Spleen (tissue), 11 donors: ENCODE data around the gene RTN4R. TPM values are rescaled to one million over a fixed set of nuclear protein-coding genes. Genes with fewer than 3 reads are reported as not detected.
A peak's percentile ranks its signal among the peaks of the same experiment; 100 is the strongest.

ENCODE experiments used
- DNase-seq: peaks from one replicate; pipeline ENCODE4 v3.0.0-alpha.2; 2020
- H3K27ac ChIP-seq, 8 donors: fragments of 200-600 bp; sonication (generic) in 7 of 8; 1 replicate in 4 of 8; 2 replicates in 4 of 8; pipeline versions ENCODE4 v1.5.0 to v1.8.0; 2016 to 2021; ENCODE audit warnings: inconsistent platforms in 4 of 8, mild to moderate bottlenecking in 4 of 8, moderate library complexity in 1 of 8
- H3K27me3 ChIP-seq, 7 donors: fragments of 200-600 bp; sonication (generic) in 6 of 7; replicated peaks in 1 of 7; 1 replicate in 4 of 7; 2 replicates in 3 of 7; pipeline versions ENCODE4 v1.5.0 to v1.8.0; 2016 to 2021; ENCODE audit warnings: inconsistent platforms in 3 of 7, mild to moderate bottlenecking in 1 of 7
- H3K36me3 ChIP-seq, 6 donors: fragments of 200-600 bp; sonication (generic) in 5 of 6; 1 replicate in 4 of 6; 2 replicates in 2 of 6; pipeline versions ENCODE4 v1.5.0 to v1.8.0; 2016 to 2021; ENCODE audit warnings: inconsistent platforms in 2 of 6
- H3K4me1 ChIP-seq, 6 donors: fragments of 200-600 bp; sonication (generic) in 5 of 6; 1 replicate in 3 of 6; 2 replicates in 3 of 6; pipeline versions ENCODE4 v1.5.0 to v1.8.0; 2016 to 2021; ENCODE audit warnings: inconsistent platforms in 3 of 6
- H3K4me3 ChIP-seq, 8 donors: fragments of 200-600 bp; sonication (generic) in 7 of 8; 1 replicate in 4 of 8; 2 replicates in 4 of 8; pipeline versions ENCODE4 v1.5.0 to v1.8.0; 2016 to 2021; ENCODE audit warnings: inconsistent platforms in 4 of 8, mild to moderate bottlenecking in 4 of 8, moderate library complexity in 2 of 8
- H3K9me3 ChIP-seq, 8 donors: fragments of 200-600 bp; sonication (generic) in 7 of 8; 1 replicate in 4 of 8; 2 replicates in 4 of 8; pipeline versions ENCODE4 v1.5.0 to v1.8.0; 2016 to 2021; ENCODE audit warnings: inconsistent platforms in 4 of 8
- CTCF ChIP-seq, 11 experiments: fragments of 200-600 bp in 7 of 11; fragments of 450-650 bp in 4 of 11; sonication (generic) in 4 of 11; IDR thresholded peaks in 8 of 11; conservative IDR thresholded peaks in 3 of 11; 1 replicate in 7 of 11; 2 replicates in 4 of 11; pipeline versions ENCODE4 v1.4.0 to v1.8.0; 2016 to 2021; ENCODE audit warnings: antibody characterized with exemption in 11 of 11, inconsistent platforms in 4 of 11, mild to moderate bottlenecking in 1 of 11
- POLR2A ChIP-seq, 3 donors: fragments of 450-650 bp; IDR thresholded peaks; one replicate each; pipeline ENCODE4 v1.5.1; 2017; ENCODE audit warnings: antibody characterized with exemption in 3 of 3, mild to moderate bottlenecking in 1 of 3
- POLR2AphosphoS5 ChIP-seq, 3 donors: sonication (generic); formaldehyde crosslinking; IDR thresholded peaks; one replicate each; pipeline ENCODE4 v1.5.1; 2017; ENCODE audit warnings: antibody characterized with exemption in 3 of 3
- WGBS, 5 donors: extraction: QIAGEN DNeasy Blood & Tissue Kit in 3 of 5; methylation state at CpG; one replicate each; pipeline versions ENCODE4 v1.1.5 to v1.1.7; 2013 to 2018; 5-methylcytosine and 5-hydroxymethylcytosine counted together
- intact Hi-C: fragments of 100-400 bp; cut with DNase I; formaldehyde crosslinking; loops from one replicate; pipeline ENCODE4 v1.15.0; 2023; ENCODE audit warnings: low total_unique reads
- polyA plus RNA-seq, 3 donors: library from polyadenylated mRNA; stranded (reverse); fragments of 200-250 nt; gene quantifications; one replicate each; pipeline ENCODE4 v1.2.1, GENCODE V29; 2013
- total RNA-seq, 7 donors: library from RNA; depleted of rRNA in 3 of 7; stranded (reverse); fragments of >200 nt in 3 of 7; fragmentation: NEBNext Ultra II Directional in 4 of 7; extraction: Animal tissue kit (Norgen Biotek cat#: 25700) in 4 of 7; gene quantifications; one replicate each; pipeline versions ENCODE4 v1.1.0 to v1.2.1, GENCODE V29; 2016 to 2021
- donor health status: healthy with polysubstance abuse.
- donor health status: DM: no; HTN: no; CAD: no; lungs with moderate emphysema.
- donor health status: DM: no; HTN: no; CAD: no.
- donor health status: Bipolar disorder and iron deficiency.
- donor health status: healthy.
- donor health status: DM: no; HTN: no; CAD: no.
- donor health status: DM: yes; HTN: yes; CAD: no.

The RTN4R gene
- total and polyA plus RNA-seq, 10 donors = 1.5 to 11.8 (median 6.1) TPM

- TF ChIP-seq POLR2AphosphoS5 (IDR thresholded peaks at IDR 0.05) = no peak
- TF ChIP-seq POLR2A (IDR thresholded peaks at IDR 0.05) = no peak
- TF ChIP-seq CTCF (IDR thresholded peaks at IDR 0.05 in 8 of 11, conservative IDR thresholded peaks at IDR 0.05 in 3 of 11) = no peak
- Histone ChIP-seq H3K27me3 (no peaks in the 10 kb centered on the region), H3K36me3 (peaks cover 0 to 13% (median 0%) of the 10 kb centered on the region in 6 donors), H3K9me3 (no peaks in the 10 kb centered on the region), H3K27ac (peak overlapping the region; percentile 22 to 86 (median 76)), H3K4me3 (peak overlapping the region in 1 of 8 donors; percentile 39), H3K4me1 (peaks cover 70 to 100% (median 91%) of the 10 kb centered on the region in 6 donors)
- 71 to 82% (median 75%) methylated on average over 7 to 10 of the region's 10 CpGs for WGBS, 5 donors
- intact Hi-C loops = no loop called here
- no peak for DNase-seq
Observed at GRCh38 chr22:20244250-20244648, 23.9 kb downstream of the RTN4R start.

- Histone ChIP-seq H3K4me1 (peaks cover 70 to 100% (median 91%) of the 10 kb centered on the region in 6 donors), H3K36me3 (peaks cover 0 to 13% (median 0%) of the 10 kb centered on the region in 6 donors), H3K4me3 (peak overlapping the region in 4 of 8 donors; percentile 2 to 39 (median 12)), H3K27me3 (no peaks in the 10 kb centered on the region), H3K9me3 (no peaks in the 10 kb centered on the region), H3K27ac (peak overlapping the region; percentile 22 to 86 (median 76))
- DNase-seq = peak; percentile 88
- TF ChIP-seq POLR2A (IDR thresholded peaks at IDR 0.05) (no peak), CTCF (IDR thresholded peaks at IDR 0.05 in 8 of 11, conservative IDR thresholded peaks at IDR 0.05 in 3 of 11) (no peak), POLR2AphosphoS5 (IDR thresholded peaks at IDR 0.05) (peak; percentile 61 to 74 (median 65))
- WGBS, 5 donors = 25 to 44% (median 30%) methylated on average over 9 to 16 of the region's 16 CpGs
- intact Hi-C loops = no loop called here
Observed at GRCh38 chr22:20243537-20244249, 24.4 kb downstream of the RTN4R start.

DNA sequence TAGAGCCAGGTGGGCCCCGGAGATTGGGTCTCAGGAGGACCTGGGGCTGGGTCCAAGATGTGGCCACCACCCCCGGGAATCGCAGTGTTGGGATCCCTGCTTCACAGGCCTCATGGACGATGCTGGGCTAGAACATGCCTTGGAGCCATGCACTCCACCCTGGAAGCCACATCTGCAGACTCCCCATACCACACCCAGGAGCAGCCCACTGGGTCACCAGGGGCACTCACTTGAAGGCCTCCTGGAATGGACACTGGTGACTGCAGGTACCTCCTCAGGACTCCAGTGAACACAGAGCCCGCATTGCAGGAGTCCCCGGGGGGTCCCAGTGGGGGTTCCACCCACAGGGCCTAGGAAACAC lies 25.0 kb downstream of the RTN4R start:
- 37 to 52% (median 47%) methylated on average over 6 of the region's 6 CpGs; no CpG with 5 or more reads in 1 of the 5 donors for WGBS, 5 donors
- Histone ChIP-seq H3K27me3 (no peaks in the 10 kb centered on the region), H3K4me1 (peaks cover 70 to 100% (median 91%) of the 10 kb centered on the region in 6 donors), H3K36me3 (peaks cover 0 to 13% (median 0%) of the 10 kb centered on the region in 6 donors), H3K27ac (peak overlapping the region; percentile 9 to 86 (median 76)), H3K9me3 (no peaks in the 10 kb centered on the region), H3K4me3 (peak overlapping the region in 4 of 8 donors; percentile 2 to 39 (median 12))
- DNase-seq = no peak
- TF ChIP-seq POLR2A (IDR thresholded peaks at IDR 0.05) (no peak), POLR2AphosphoS5 (IDR thresholded peaks at IDR 0.05) (no peak), CTCF (IDR thresholded peaks at IDR 0.05 in 8 of 11, conservative IDR thresholded peaks at IDR 0.05 in 3 of 11) (no peak)
- intact Hi-C loops = no loop called here
